Measurements from ENCODE around the gene UROC1.
A peak's percentile ranks its signal among the peaks of the same experiment; 100 is the strongest.

Gene UROC1

GRCh38 chr3:126432361-126433104 is 85.0 kb downstream of the UROC1 start:
- in situ Hi-C loops (cut with HindIII; ENCODE audit: low sequenced_read_pairs), result no loop called here
- H3K4me3 ChIP-seq (ENCODE audit: low read depth, low read length), result no peak overlapping the region
- DNase-seq (ENCODE audit: low read depth, low spot score), result peak; percentile 7
- no peak for TF ChIP-seq CTCF (IDR thresholded peaks at IDR 0.05; ENCODE audit: low read depth, low read length)

Measured in astrocyte of the spinal cord (primary cell).